NT2/D1 (cell line): ENCODE results near the gene AVP.

ENCODE experiments used
- YY1 ChIP-seq: IDR thresholded peaks from 2 replicates; pipeline ENCODE4 v1.6.1; 2011; ENCODE audit not compliant: insufficient read length, insufficient read depth
- ZNF274 ChIP-seq: IDR thresholded peaks from 2 replicates; pipeline ENCODE4 v1.6.1; 2011; ENCODE audit warnings: mild to moderate bottlenecking, low read depth, low read length

DNA sequence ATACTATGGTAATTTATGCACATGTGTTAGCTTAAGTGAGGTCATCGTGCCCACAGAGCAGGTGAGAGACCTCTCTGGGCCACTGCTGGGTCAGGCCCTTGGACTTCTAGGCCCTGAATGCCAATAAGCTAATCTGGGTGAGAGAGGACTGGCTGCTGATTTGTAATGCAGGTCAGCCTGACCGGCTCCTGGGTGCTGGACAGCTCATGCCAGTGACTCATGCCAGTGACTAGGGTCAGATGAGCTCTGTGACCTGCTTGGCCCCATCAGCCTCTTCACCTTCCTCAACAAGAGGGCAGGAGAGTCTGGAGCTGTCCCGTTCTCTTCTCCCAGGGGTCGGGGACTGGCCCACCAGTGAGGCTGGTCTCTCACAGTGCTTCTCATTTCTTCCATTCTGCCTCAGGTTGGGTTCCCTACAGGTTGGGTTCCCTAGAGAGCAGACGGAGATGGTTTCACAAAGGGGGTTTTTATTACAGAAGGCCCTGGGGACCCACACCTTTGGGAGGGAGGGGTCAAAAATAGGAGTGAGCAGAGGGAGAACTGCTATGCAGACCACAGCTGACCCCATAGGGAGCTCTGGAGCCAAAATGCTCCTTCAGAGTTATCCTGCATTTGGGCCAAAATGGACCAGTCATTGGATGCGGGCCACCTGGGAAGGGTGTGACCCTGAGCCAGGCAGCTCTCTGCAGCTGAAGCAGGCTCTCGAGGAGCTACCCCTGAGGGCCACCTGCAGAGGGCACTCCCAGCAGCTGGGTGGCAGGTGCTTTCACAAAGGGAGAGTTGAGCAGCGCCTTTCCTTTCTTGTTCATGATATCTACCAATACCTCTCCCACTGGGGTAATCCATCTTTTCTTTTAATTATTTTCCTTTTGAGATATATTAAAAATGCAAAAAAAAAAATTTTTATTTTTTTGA lies 15.3 kb downstream of the AVP start:
- TF ChIP-seq YY1 (no peak), ZNF274 (no peak)
